ENCODE measurements around the gene GRAMD1B. TPM values are rescaled to one million over a fixed set of nuclear protein-coding genes. Genes with fewer than 3 reads are reported as not detected.

GRAMD1B gene
- total RNA-seq, 2 donors from 2014 or later, result 1.7 to 1.9 TPM

DNA sequence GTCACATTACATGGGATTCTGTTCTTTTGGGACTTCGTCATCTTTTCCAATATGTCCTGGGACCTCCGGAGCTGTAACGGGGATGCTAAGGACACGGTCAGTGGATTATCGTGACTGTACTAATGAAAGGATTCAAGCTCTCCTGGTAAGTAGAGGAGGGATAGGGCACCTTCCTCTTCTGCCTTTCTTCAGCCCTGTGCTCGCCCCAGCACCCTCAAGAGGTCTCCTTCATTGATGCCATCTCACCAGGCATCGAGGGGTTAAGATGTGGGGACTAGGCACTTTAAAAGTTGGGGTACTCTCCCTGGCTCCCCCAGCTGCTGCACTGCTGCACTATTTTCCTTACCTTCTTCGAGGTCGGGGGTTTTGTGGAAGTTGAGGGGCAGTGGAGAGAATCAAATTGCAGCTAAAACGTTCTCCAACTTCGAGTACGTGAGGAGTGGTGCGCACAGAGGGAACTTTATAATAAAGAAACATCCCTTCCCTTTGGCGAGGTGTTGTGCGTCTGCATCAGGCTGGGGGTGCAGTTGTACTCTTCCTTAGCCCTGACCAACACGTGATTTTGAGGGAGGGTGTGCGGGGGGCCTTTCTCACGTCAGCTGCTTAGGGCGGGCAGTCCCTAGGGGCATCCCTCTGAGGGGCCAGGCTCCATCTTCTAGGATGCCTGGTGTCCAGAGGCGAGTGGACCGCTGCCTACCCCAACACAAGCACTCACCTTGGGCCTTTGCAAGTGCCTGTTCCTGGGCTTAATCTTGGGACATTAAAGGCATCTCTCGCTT, 96.1 kb downstream of the GRAMD1B start:
- no peak for DNase-seq
- Histone ChIP-seq H3K9me3 (no peaks in the 10 kb centered on the region), H3K27me3 (no peaks in the 10 kb centered on the region), H3K36me3 (no peaks in the 10 kb centered on the region), H3K4me3 (no peak overlapping the region), H3K9ac (ENCODE audit: low read depth in 2 of 2, low read length in 2 of 2) (no peak overlapping the region), H3K27ac (no peak overlapping the region), H3K4me1 (no peaks in the 10 kb centered on the region)
- no peak for TF ChIP-seq CTCF (IDR thresholded peaks at IDR 0.05)
- intact Hi-C loops (cut with DNase I), result no loop called here

GRCh38 chr11:123526918-123527317, 96.8 kb downstream of the GRAMD1B start:
- no peak overlapping the region for H3K4me3 ChIP-seq
- no peak for DNase-seq
- no peak for TF ChIP-seq CTCF (IDR thresholded peaks at IDR 0.05)
- H3K27ac ChIP-seq, result no peak overlapping the region
- H3K36me3 ChIP-seq, result no peaks in the 10 kb centered on the region
- H3K9me3 ChIP-seq, result no peaks in the 10 kb centered on the region
- intact Hi-C loops (cut with DNase I), result no loop called here
- H3K9ac ChIP-seq (ENCODE audit: low read depth in 2 of 2, low read length in 2 of 2), result no peak overlapping the region
- no peaks in the 10 kb centered on the region for H3K4me1 ChIP-seq
- no peaks in the 10 kb centered on the region for H3K27me3 ChIP-seq

- no peak for TF ChIP-seq CTCF (IDR thresholded peaks at IDR 0.05)
- H3K36me3 ChIP-seq, result no peaks in the 10 kb centered on the region
- no peaks in the 10 kb centered on the region for H3K27me3 ChIP-seq
- H3K4me1 ChIP-seq, result no peaks in the 10 kb centered on the region
- intact Hi-C loops (cut with DNase I), result no loop called here
- H3K9ac ChIP-seq (ENCODE audit: low read depth in 2 of 2, low read length in 2 of 2), result no peak overlapping the region
- no peak for DNase-seq
- no peak overlapping the region for H3K27ac ChIP-seq
- no peaks in the 10 kb centered on the region for H3K9me3 ChIP-seq
- H3K4me3 ChIP-seq, result no peak overlapping the region
Measured at GRCh38 chr11:123527526-123527925, 97.5 kb downstream of the GRAMD1B start.

DNA sequence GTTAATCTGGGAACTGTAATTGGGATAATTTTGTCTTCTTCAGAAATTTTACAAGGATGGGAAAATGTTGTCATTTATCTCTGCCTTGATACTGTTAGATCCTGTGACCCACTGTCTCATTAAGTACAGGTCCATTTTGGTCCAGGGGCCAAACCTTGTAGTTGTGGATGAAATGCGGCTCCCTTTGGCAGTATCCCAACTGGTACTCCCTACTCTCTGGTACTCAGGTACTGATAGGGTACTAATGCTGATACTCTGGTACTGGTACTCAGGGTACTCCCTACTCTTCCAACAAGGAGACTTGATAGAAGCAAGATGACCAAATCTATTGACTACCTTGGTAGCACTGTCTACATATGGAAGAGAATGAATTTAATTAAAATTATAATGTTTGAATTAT, 97.9 kb downstream of the GRAMD1B start:
- Histone ChIP-seq H3K9ac (ENCODE audit: low read depth in 2 of 2, low read length in 2 of 2) (no peak overlapping the region), H3K36me3 (no peaks in the 10 kb centered on the region), H3K9me3 (no peaks in the 10 kb centered on the region), H3K4me1 (no peaks in the 10 kb centered on the region), H3K27ac (no peak overlapping the region), H3K27me3 (no peaks in the 10 kb centered on the region), H3K4me3 (no peak overlapping the region)
- DNase-seq, result no peak
- intact Hi-C loops (cut with DNase I), result no loop called here
- no peak for TF ChIP-seq CTCF (IDR thresholded peaks at IDR 0.05)

DNA sequence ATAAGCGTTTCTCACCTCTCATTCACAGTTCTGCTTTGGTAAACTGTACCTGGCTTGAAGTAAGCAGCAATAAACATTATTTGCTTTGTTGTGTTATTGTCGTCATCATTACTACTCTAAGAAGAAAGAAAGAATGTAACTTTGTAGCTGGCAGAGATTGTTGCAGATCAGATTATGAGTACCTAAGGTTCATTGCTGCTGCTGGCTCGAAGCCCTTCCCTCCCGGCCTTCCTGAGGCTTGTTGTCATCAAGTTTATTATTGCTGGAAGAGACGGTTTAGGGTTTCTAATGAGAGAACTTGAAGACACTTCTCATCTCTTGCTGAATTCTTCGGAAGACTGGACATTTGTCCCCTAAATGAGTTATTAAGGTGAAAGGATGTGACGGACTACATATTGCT, 101.3 kb downstream of the GRAMD1B start:
- Histone ChIP-seq H3K9ac (ENCODE audit: low read depth in 2 of 2, low read length in 2 of 2) (no peak overlapping the region), H3K4me1 (no peaks in the 10 kb centered on the region), H3K4me3 (no peak overlapping the region), H3K27me3 (no peaks in the 10 kb centered on the region), H3K27ac (no peak overlapping the region), H3K36me3 (no peaks in the 10 kb centered on the region), H3K9me3 (no peaks in the 10 kb centered on the region)
- intact Hi-C loops (cut with DNase I), result no loop called here
- TF ChIP-seq CTCF (IDR thresholded peaks at IDR 0.05), result no peak
- no peak for DNase-seq
